NCI-H2196 (cell line): ENCODE data around the gene FAM83C.

Experiments used
- DNase-seq: peaks from one replicate; lab custom pipeline; 2025; ENCODE audit not compliant: unreplicated experiment; lab: John Stamatoyannopoulos, UW

The FAM83C gene

DNA sequence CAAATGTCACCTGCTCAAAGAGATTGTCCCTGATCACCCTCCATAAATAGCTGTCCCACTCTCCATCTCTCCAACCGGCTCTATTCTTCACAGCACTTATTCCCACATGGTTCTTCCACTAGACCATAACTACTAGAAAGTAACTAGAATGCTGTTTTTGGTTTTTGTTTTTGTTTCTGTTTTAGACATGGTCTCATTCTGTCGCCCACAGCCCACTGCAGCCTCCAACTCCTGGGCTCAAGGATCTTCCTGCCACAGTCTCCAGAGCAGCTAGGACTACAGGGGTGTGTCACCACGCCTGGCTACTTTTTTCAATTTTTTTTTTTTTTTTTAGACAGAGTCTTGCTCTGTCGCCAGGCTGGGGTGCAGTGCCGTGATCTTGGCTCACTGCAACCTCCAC, 53.5 kb downstream of the FAM83C start:
- DNase-seq, result no peak

- no peak for DNase-seq
Observed at GRCh38 chr20:35238170-35238569, 54.1 kb downstream of the FAM83C start.

GRCh38 chr20:35237486-35237885, 54.7 kb downstream of the FAM83C start:
- no peak for DNase-seq

DNA sequence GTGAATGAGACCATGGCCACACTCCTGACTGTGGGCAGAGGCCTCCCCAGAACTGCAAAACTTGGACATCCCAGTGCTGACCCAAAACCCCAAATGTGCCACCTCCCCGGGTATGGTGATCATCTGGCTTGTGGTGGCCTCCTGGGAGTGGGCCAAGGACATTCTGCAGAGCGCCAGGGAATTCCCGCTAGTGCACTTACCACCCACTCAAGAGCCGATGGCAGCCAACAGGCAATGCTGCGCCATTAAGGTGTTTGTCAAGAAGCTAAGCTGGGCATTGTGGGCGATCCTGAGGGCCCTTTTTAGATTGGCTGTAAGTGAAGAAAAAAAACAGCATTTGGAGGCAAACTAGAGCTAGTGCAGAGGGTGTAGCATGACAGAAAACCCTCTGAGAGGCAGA, 56.3 kb downstream of the FAM83C start:
- no peak for DNase-seq
